Measurements from ENCODE around the gene KCND3.

The KCND3 gene

GRCh38 chr1:111981090-111981489 is 8.4 kb downstream of the KCND3 start:
- peaks cover 5% of the 10 kb centered on the region for H3K4me1 ChIP-seq (ENCODE audit: control insufficient read depth, insufficient read depth, low read length)
- no peak overlapping the region for H3K4me3 ChIP-seq (ENCODE audit: low read depth, low read length)
- H3K27ac ChIP-seq (ENCODE audit: extremely low read depth, low read depth, low read length) = no peak overlapping the region
- POLR2A ChIA-PET = no interaction called here
- H3K36me3 ChIP-seq (ENCODE audit: control insufficient read depth in 2 of 2, insufficient read depth in 1 of 2, low read length in 2 of 2) = no peaks in the 10 kb centered on the region
- CTCF ChIA-PET = interaction anchor here (0.7 kb wide), 1 partner anchor 1061 kb away, joined by 3 read pairs; no protein-coding TSS in a partner anchor
- no peaks in the 10 kb centered on the region for H3K9me3 ChIP-seq (ENCODE audit: control insufficient read depth, insufficient read depth, low read depth, low read length)
- TF ChIP-seq ZNF23 (tag by site-specific recombination; IDR thresholded peaks at IDR 0.05; ENCODE audit: borderline replicate concordance) (no peak), OVOL3 (tag by site-specific recombination; IDR thresholded peaks at IDR 0.05) (no peak), SP7 (tag by site-specific recombination; IDR thresholded peaks at IDR 0.05) (no peak), ZFP41 (tag by site-specific recombination; IDR thresholded peaks at IDR 0.05; ENCODE audit: borderline replicate concordance) (no peak), ZNF366 (tag by site-specific recombination; conservative IDR thresholded peaks at IDR 0.05) (no peak), ZNF776 (tag by site-specific recombination; IDR thresholded peaks at IDR 0.05; ENCODE audit: borderline replicate concordance) (no peak), ZNF548 (tag by site-specific recombination; IDR thresholded peaks at IDR 0.05) (no peak), ZNF521 (tag by site-specific recombination; IDR thresholded peaks at IDR 0.05) (no peak), KLF16 (tag by site-specific recombination; IDR thresholded peaks at IDR 0.05) (no peak), KLF7 (tag by site-specific recombination; IDR thresholded peaks at IDR 0.05; ENCODE audit: borderline replicate concordance) (no peak), ZFP37 (tag by site-specific recombination; IDR thresholded peaks at IDR 0.05) (no peak), PRDM2 (tag by site-specific recombination; IDR thresholded peaks at IDR 0.05; ENCODE audit: borderline replicate concordance) (no peak), ZNF157 (tag by site-specific recombination; IDR thresholded peaks at IDR 0.05) (no peak), ZBTB7A (tag by site-specific recombination; IDR thresholded peaks at IDR 0.05; ENCODE audit: low read depth) (no peak), GLI2 (tag by site-specific recombination; IDR thresholded peaks at IDR 0.05; ENCODE audit: borderline replicate concordance, low read depth) (no peak), ZNF48 (tag by site-specific recombination; IDR thresholded peaks at IDR 0.05) (no peak)

GRCh38 chr1:111980686-111981085 is 8.8 kb downstream of the KCND3 start:
- Histone ChIP-seq H3K36me3 (ENCODE audit: control insufficient read depth in 2 of 2, insufficient read depth in 1 of 2, low read length in 2 of 2) (no peaks in the 10 kb centered on the region), H3K4me3 (ENCODE audit: low read depth, low read length) (no peak overlapping the region), H3K4me1 (ENCODE audit: control insufficient read depth, insufficient read depth, low read length) (peaks cover 5% of the 10 kb centered on the region), H3K27ac (ENCODE audit: extremely low read depth, low read depth, low read length) (no peak overlapping the region), H3K9me3 (ENCODE audit: control insufficient read depth, insufficient read depth, low read depth, low read length) (no peaks in the 10 kb centered on the region)
- POLR2A ChIA-PET = no interaction called here
- TF ChIP-seq ZBTB6 (tag by site-specific recombination; IDR thresholded peaks at IDR 0.05) (no peak), ZNF621 (tag by site-specific recombination; IDR thresholded peaks at IDR 0.05) (no peak), EGR2 (tag by site-specific recombination; IDR thresholded peaks at IDR 0.05; ENCODE audit: low read depth) (no peak), ZNF274 (IDR thresholded peaks at IDR 0.05; ENCODE audit: low read length) (no peak), ZNF274 (tag by site-specific recombination; IDR thresholded peaks at IDR 0.05; ENCODE audit: borderline replicate concordance) (no peak), ZNF580 (tag by site-specific recombination; IDR thresholded peaks at IDR 0.05) (no peak), ZNF354C (tag by site-specific recombination; IDR thresholded peaks at IDR 0.05; ENCODE audit: borderline replicate concordance, low read depth) (no peak), ZNF670 (tag by site-specific recombination; IDR thresholded peaks at IDR 0.05; ENCODE audit: low read depth) (no peak), ZNF544 (tag by site-specific recombination; IDR thresholded peaks at IDR 0.05) (no peak), ZNF404 (tag by site-specific recombination; IDR thresholded peaks at IDR 0.05) (no peak), HOXC10 (CRISPR knock-in tag; IDR thresholded peaks at IDR 0.05) (no peak), ZSCAN30 (tag by site-specific recombination; IDR thresholded peaks at IDR 0.05) (no peak), ZNF248 (tag by site-specific recombination; IDR thresholded peaks at IDR 0.05) (no peak), KLF7 (tag by site-specific recombination; IDR thresholded peaks at IDR 0.05; ENCODE audit: borderline replicate concordance) (no peak)
- CTCF ChIA-PET = interaction anchor here (0.7 kb wide), 1 partner anchor 1062 kb away, joined by 3 read pairs; no protein-coding TSS in a partner anchor
